CD1c-positive myeloid dendritic cell (primary cell): ENCODE data around the gene INHBB.
"Not testable (repeated sequence)": the region's sequence is repeated elsewhere in the genome, so short reads cannot be mapped to it uniquely, and the experiment has no call there.

Source experiments
- DNase-seq: peaks from one replicate; pipeline ENCODE4 v3.0.0-alpha.2; 2016; ENCODE audit errors: extremely low spot score

The INHBB gene

DNA sequence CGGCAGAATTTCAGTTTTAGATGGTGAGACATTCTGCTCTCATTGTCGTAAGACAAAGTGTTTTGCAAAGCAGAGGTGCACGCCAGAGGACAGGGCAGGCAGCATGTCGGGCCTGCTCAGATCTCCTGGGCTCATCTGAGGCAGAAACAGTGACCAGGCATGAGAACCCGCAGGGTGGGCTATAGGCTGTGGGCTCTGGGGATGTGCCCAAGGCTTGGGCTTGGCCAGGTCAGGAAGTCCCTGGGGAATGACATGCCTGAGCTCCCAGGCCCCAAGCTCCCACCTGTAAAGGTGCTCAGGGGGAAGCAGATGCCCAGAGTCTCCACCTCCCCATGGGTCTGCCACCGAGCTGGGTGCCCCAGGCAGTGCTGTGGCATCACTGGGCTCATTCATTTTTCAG is 35.3 kb downstream of the INHBB start:
- DNase-seq, result no peak

DNA sequence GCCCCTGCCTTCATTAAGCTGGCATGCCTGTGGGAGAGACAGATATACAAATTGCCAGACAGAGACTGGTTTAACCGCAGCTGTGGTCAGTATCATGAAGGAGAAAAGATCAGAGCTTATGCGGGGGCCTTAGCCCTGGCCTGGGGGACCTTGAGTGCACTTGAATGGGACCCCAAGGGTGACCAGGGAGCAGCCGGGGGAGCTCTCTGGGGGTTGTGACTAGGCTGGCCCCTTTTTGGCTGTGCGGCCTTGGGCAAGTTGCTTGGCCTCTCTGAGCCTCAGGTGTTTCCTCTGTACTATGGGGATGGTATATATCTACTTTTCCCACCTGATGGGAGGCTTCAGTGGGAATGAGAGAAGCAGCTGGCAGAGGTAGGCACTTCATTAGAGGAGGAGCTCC is 35.7 kb downstream of the INHBB start:
- DNase-seq, result no peak

DNA sequence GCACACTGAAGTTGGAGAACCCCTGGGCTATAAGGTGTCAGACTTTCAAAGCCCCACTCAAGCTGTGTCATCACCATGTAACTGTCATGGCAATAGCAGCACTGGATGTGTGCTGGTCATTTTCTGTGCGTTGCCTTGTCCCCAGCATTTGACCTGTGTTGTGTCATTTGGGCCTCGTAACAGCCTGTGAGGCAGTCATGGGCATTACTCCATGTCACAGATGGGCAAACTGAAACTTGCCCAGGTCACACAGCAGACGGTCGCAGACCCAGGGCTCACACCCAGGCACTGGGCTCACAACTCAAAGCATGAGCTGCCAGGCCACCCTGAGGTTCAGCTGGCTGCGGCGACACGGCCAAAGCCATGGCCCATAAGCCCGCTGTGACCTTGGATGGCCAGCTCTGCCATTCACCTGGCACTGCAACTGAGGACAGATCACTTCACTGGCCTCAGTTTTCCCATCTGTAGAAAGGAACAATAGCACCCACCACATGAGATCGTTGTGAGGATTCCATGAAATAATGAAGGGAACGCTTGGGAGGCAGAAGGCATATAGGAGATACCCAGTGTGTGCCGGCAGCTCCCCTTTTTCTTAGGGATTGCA is 36.7 kb downstream of the INHBB start:
- DNase-seq, result no peak

GRCh38 chr2:120383191-120383590 is 37.3 kb downstream of the INHBB start:
- DNase-seq, result no peak

GRCh38 chr2:120383631-120384340 is 37.9 kb downstream of the INHBB start:
- no peak for DNase-seq

DNA sequence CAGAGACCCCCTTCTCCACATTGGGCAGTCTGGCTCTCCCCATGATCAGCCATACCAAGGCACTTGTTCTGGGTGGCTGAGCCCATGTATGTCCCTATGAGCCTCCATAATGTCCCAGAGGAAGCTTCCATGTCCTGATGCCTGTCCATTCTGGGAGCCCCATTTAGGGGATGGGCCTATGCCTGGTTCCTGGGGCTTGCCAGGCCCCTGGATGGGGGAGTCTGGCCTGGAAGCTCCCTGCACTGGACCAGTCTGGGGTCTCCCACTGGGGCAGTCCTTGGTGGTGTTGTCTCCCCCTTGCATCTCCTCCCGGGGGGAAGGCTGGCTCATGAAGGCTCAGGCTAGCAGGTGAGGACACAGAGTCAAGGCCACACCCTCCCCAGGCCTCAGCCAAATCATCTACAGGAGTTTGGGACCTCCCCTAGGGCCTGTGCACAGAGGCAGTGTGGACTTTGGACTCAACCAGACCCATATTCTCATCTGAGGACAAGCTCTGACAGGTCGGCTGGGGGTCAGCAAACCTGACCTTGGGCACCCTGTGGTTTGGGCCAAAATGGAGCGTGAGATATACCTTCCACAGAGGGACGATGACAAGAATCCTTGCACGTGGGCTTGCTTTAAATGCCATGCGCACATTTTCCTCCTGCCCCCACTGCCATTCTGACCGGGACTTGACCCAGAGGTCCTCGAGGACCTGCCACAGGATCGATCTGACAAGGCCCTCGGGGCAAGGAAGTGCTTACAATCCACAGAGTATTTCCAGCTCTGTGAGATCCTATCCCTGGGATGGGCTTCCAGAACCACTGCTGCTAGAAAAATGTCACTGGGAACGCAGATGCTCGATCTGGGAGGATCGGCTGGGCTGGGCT is 38.8 kb downstream of the INHBB start:
- DNase-seq, result no peak

DNA sequence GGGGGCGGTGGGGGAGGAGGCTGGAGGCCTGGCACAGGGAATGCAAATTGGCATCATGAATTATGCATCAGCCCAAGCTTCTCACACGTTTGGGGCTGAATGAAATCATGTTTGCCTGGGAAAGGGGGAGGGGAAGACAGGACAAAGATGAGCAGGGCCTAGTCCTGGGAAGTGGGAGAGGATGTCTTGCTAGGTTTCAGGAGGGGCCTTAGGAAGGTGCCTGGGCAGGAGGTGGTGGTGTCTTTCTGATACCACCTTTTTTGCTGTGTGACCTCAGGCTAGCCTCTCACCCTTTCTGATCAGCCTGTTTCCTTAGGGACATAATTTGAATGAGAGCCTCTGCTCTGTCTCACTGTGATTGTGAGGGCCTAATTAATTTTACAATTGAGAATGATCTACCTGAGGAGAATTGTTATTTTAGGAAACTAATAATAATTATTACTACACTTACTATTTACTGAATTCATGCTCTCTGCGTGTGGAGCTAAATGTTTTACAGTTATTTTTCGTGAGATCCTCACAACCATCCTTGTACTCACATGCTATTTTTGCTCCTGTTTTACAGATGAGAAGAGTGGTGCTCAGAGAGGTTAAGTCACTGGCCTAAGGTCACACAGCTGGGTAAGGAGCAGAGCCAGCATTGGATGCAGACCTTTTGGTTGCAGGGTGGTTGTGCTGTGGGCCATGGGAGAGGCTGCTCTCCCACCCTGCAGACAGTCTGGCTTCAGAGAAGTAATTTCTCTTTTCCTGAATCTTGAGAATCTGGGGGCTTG is 39.6 kb downstream of the INHBB start:
- no peak for DNase-seq

DNA sequence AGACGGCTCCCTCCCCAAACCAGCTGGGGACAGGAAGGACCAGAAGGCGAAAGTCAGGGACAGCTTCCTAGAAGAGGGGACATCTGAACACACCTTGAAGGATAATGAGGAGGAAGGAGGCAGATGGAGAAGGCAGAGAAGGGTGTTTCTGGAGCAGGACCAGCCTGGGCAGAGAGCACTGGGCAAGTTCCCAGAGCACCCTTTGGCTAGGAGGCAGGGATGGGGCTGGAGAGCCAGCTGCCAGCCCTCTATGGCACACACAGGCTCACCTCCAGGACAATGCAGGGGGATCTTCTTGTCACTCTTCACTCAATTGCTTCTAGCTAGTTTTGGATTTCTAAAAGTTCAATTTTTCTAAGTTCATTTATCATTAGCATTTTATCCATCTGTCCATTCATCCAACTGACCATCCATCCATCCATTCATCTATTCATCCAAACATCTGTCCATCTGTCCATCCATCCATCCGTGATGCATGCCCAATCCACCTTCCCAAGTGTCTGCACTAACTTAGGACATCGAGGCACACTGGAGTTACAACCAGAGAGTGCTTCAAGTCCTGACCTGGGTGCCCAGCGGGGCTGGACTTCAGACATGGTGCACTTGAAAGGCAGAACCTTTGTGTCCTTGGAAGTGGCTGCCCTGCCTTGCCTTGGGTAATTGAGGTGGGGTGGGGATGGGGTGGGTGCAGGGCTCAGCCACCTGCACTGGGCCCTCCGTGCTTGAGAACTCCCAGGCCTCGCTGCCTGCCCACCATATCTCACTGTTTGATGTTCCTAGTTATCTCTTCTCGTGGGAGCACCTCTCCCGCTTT is 42.5 kb downstream of the INHBB start:
- no peak for DNase-seq

DNA sequence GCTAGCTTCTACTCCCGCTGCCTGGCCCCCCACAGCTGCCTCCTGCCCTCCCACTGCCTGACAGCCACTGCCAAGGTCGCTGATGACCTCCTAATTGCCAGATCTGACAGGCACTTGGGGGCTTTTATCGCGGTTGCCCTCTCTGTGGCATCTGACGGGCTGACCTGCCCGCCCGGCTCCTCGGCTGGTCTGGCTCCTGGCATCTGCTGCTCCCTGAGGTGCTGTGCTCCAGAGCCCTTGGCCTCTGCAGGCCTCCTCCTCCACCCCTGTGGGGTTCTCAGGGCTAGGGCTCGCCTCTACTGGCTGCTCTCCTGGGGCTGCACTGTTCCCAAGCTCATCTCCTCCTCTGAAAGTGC is 43.1 kb downstream of the INHBB start:
- DNase-seq, result no peak

DNA sequence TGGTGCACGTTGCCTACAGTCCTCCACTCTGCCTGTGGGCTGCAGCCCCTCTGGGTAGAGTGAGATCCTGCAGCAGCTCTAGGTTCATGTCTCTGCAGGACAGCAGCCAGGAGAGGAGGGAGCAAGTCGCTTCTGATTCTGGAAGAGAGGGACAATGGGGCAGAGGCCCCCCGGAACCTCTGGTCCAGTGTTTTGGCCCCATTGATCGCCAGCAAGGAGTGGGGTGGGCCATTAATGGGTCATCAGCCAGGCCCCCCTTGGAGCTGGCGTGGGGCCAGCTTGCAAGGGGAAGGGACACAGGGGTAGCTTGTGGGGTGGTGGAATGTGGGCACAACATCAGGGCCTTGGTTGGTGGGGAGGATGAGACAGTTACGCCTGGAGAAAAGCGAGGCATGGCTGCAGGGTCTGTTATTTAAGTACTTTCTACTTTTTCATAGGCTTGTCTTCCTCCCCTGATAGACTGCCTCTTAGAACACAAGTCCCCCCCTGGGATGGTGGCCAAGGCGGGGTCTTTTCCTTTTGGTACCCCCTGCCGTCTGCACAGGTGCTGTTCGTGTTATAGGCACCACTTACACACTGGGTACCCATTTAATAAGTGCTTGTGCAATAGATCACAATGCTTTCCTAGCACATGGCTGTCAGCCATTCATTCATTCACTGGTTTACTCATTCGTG is 44.6 kb downstream of the INHBB start:
- DNase-seq, result no peak

DNA sequence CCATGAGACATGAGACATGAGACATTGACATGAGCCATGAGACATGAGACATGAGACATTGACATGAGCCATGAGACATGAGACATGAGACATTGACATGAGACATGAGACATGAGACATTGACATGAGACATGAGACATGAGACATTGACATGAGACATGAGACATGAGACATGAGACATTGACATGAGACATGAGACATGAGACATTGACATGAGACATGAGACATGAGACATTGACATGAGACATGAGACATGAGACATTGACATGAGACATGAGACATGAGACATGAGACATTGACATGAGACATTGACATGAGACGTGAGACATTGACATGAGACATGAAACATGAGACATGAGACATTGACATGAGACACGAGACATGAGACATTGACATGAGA is 45.4 kb downstream of the INHBB start:
- not testable (repeated sequence) for DNase-seq

- DNase-seq, result no peak
These were observed 46.2 kb downstream of the INHBB start for GRCh38 chr2:120391911-120392665.

DNA sequence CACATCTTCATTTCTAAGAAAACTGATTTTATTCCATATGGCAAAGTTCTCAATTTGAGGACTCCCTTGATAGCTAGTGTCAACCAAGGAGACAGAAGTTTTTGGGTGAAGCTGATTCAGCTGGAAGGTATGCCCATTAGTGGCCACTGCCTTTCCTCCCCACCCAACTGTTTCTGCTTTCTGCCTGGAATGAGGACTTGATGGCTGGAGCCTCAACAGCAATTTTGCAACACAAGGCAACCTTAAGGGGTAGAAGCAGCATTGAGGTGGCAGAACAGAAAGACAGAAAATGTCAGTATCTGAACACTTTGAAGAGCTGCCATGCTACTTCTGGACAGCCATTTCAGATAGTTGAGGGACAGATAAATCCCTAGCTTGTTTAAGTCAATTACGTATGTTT is 47.0 kb downstream of the INHBB start:
- DNase-seq, result no peak

- DNase-seq, result no peak
These were observed 47.5 kb downstream of the INHBB start for GRCh38 chr2:120393456-120393855.

- DNase-seq, result no peak
These were observed 48.8 kb downstream of the INHBB start for GRCh38 chr2:120394764-120395163.

- DNase-seq, result no peak
These were observed 49.5 kb downstream of the INHBB start for GRCh38 chr2:120395221-120396012.

DNA sequence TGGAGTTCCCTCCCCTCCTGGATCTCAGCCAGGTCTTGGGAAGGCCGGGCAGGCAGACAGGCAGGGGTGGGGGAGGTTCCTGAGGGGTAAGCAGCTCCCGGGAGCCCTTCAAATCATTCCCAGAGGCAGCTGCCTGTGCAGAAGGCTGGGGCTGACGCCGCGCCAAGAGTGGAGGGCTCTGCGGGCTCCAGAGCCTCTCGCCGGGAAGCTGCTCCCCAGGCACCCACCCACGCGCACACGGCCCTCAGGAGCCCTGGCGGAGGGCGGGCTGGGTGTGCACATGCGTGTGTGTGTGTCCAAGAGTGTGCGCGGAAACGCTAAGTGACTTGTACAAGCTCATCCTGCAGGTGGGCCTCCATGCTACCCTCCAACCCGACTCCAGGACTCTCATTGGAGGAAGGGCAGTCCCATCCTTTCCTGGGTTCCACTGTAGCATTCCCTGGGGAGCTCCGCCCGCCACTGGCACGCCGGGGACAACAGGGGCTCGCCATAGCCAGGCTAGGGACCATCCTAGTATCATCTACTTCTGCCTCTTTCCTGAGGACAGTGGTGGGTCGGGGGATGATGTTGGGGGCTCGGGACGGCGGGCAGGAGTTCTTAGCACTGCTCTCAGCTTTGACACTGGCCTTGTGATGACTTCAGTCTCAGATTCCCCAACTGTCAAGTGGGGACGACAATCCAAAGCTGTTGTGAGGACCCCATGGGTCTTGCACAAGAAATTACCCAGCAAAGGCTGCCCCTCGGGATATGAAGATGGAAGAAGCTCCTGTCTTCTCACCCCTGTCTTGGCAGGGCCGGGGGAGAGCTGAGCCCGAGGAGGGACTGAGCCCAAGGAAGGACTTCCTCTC is 50.3 kb downstream of the INHBB start:
- no peak for DNase-seq
